ENCODE results near the gene P2RY2. TPM values are rescaled to one million over a fixed set of nuclear protein-coding genes. Genes with fewer than 3 reads are reported as not detected.

P2RY2 gene
- polyA plus RNA-seq, 2 of the 4 experiments (the other 2 are of a cell fraction) = 3.7 to 6.4 TPM

- FAIRE-seq = no peak
- CTCF ChIA-PET = interaction anchor here (1.1 kb wide), 1 partner anchor 16 kb away, joined by 3 read pairs; no protein-coding TSS in a partner anchor
Measured at GRCh38 chr11:73209892-73210291, 8.2 kb upstream of the P2RY2 start.

GRCh38 chr11:73210916-73211667 is 7.0 kb upstream of the P2RY2 start:
- DNase-seq (ENCODE audit: low read depth in 1 of 2, low spot score in 1 of 2) = no peak
- POLR2A ChIA-PET = no interaction called here
- Histone ChIP-seq H3K4me3 (no peak overlapping the region), H3K4me1 (peaks cover 17% of the 10 kb centered on the region), H3K27ac (no peak overlapping the region), H3K4me2 (no peak overlapping the region), H3K9me3 (no peaks in the 10 kb centered on the region)
- FAIRE-seq = no peak
- TF ChIP-seq EHMT2 (IDR thresholded peaks at IDR 0.05; ENCODE audit: low read depth) (no peak), MAX (IDR thresholded peaks at IDR 0.05) (no peak), HEYL (CRISPR knock-in tag; IDR thresholded peaks at IDR 0.05) (no peak), BHLHE40 (IDR thresholded peaks at IDR 0.05; ENCODE audit: low read depth, low read length) (no peak), ZNF302 (CRISPR knock-in tag; IDR thresholded peaks at IDR 0.05) (no peak), MAFK (IDR thresholded peaks at IDR 0.05; ENCODE audit: partially characterized antibody) (no peak), ATOH8 (CRISPR knock-in tag; IDR thresholded peaks at IDR 0.05; ENCODE audit: low read depth) (no peak), HOXB13 (CRISPR knock-in tag; IDR thresholded peaks at IDR 0.05; ENCODE audit: low read depth) (no peak), RFX5 (IDR thresholded peaks at IDR 0.05) (no peak), ZSCAN20 (CRISPR knock-in tag; IDR thresholded peaks at IDR 0.05) (no peak), USF2 (IDR thresholded peaks at IDR 0.05) (no peak), ZFP36 (IDR thresholded peaks at IDR 0.05; ENCODE audit: borderline replicate concordance, partially characterized antibody) (no peak), SREBF2 (IDR thresholded peaks at IDR 0.05) (no peak), HOXB5 (CRISPR knock-in tag; IDR thresholded peaks at IDR 0.05) (no peak), NR3C1 (IDR thresholded peaks at IDR 0.05) (no peak), TP53 (CRISPR knock-in tag; IDR thresholded peaks at IDR 0.05) (no peak), REST (IDR thresholded peaks at IDR 0.05) (no peak), TFCP2L1 (CRISPR knock-in tag; IDR thresholded peaks at IDR 0.05) (no peak), POLR2AphosphoS2 (conservative IDR thresholded peaks at IDR 0.05; ENCODE audit: low read length) (no peak)
- WGBS (ENCODE audit: missing lambda C conversion rate) = 91% methylated on average over 4 of the region's 4 CpGs
- CTCF ChIA-PET = interaction anchor here (1.1 to 2.2 kb wide), 2 partner anchors 17 to 25 kb away, joined by 3 to 6 read pairs; no protein-coding TSS in a partner anchor
- ATAC-seq = no peak

More at GRCh38 chr11:73209892-73210291, 8.2 kb upstream of the P2RY2 start:
- peaks cover 27% of the 10 kb centered on the region for H3K4me1 ChIP-seq
- POLR2A ChIA-PET = no interaction called here
- H3K4me3 ChIP-seq = no peak overlapping the region
- no peak for TF ChIP-seq JUNB (IDR thresholded peaks at IDR 0.05)
- TF ChIP-seq NPAS2 (CRISPR knock-in tag; IDR thresholded peaks at IDR 0.05; ENCODE audit: borderline replicate concordance) = no peak
- TF ChIP-seq FOSL2 (IDR thresholded peaks at IDR 0.05) = no peak
- no peak for TF ChIP-seq FOSL2 (CRISPR knock-in tag; IDR thresholded peaks at IDR 0.05)
- TF ChIP-seq SREBF2 (IDR thresholded peaks at IDR 0.05) = no peak
- TF ChIP-seq KDM1A (IDR thresholded peaks at IDR 0.05; ENCODE audit: low read depth) = no peak
- TF ChIP-seq FOSB (CRISPR knock-in tag; IDR thresholded peaks at IDR 0.05) = no peak
- no peak for TF ChIP-seq FOXS1 (CRISPR knock-in tag; IDR thresholded peaks at IDR 0.05)
- H3K27ac ChIP-seq = no peak overlapping the region
- H3K4me2 ChIP-seq = no peak overlapping the region
- DNase-seq (ENCODE audit: low read depth in 1 of 2, low spot score in 1 of 2) (no peak), ATAC-seq (no peak)
- 91% methylated on average over 2 of the region's 2 CpGs for WGBS (ENCODE audit: missing lambda C conversion rate)
- no peaks in the 10 kb centered on the region for H3K9me3 ChIP-seq

Data from A549 (cell line).